Kidney epithelial cell (primary cell): ENCODE results near the gene MYO1F. TPM values are rescaled to one million over a fixed set of nuclear protein-coding genes. Genes with fewer than 3 reads are reported as not detected.

ENCODE experiments used
- DNase-seq: peaks from one replicate; pipeline ENCODE4 v3.0.0-alpha.2; 2010; ENCODE audit warnings: low read depth
- H3K27me3 ChIP-seq: 2 replicates; pipeline ENCODE4 v1.6.0; 2011; ENCODE audit warnings: low read length; ENCODE audit not compliant: control insufficient read depth, insufficient read depth
- H3K36me3 ChIP-seq: 2 replicates; pipeline ENCODE4 v1.5.1; 2011; ENCODE audit warnings: low read length; ENCODE audit not compliant: control insufficient read depth, insufficient read depth
- H3K4me3 ChIP-seq: 2 replicates; pipeline ENCODE4 v1.5.1; 2011; ENCODE audit warnings: low read depth, mild to moderate bottlenecking, control low read depth, low read length
- CTCF ChIP-seq: IDR thresholded peaks from 2 replicates; pipeline ENCODE4 v1.5.1; 2011; ENCODE audit warnings: mild to moderate bottlenecking, moderate library complexity, low read length, control low read depth, inconsistent platforms; ENCODE audit not compliant: insufficient read depth, poor library complexity, severe bottlenecking
- total RNA-seq: library from RNA; depleted of rRNA; stranded (reverse); fragments of >200 nt; gene quantifications from 2 replicates; pipeline ENCODE4 v1.2.3, GENCODE V29; 2015

Gene MYO1F
- total RNA-seq, 1 donor from 2014 or later = 0.08 TPM

DNA sequence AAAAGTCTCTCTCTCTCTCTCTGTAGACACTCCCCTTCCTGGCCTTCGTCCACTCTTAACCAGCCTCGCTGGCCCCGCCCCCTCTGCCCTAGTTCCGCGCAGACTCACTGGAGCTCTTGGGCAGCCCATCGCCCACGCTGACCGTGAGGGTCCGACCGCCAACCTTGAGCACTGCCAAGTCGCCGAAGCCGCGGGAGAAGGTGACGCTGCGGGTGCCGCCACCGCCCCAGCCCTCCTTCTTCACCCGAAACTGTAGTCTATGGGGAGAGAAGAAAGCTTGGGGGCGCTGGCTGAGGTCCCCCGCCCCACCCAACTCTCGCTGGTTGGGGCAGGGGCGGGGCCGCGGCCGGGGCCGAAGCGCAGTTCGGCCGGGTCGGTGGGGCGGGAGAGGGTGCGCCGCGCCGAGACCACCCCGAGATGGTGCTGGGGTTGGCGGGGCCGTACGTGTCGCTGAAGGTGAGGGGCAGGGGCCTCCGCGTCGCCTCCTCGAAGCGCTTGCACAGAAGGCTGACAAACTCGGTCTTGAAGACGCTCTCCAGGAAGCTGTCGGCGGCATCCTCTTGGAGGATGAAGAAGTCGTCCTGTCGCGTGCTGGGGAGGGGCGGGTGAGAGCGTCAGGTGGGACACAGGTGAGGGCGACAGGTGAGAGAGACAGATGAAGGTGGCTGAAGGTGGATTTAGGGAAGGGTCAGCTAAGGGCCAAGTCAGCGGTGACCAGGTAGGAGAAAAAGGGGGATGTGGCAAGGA is 50.7 kb downstream of the MYO1F start:
- Histone ChIP-seq H3K4me3 (peak overlapping the region; percentile 80), H3K36me3 (no peaks in the 10 kb centered on the region), H3K27me3 (no peaks in the 10 kb centered on the region)
- DNase-seq = peak; percentile 57
- no peak for TF ChIP-seq CTCF

GRCh38 chr19:8525401-8525684 is 51.9 kb downstream of the MYO1F start:
- peak; percentile 11 for TF ChIP-seq CTCF
- Histone ChIP-seq H3K36me3 (no peaks in the 10 kb centered on the region), H3K27me3 (no peaks in the 10 kb centered on the region), H3K4me3 (peak overlapping the region; percentile 42)
- DNase-seq = no peak

DNA sequence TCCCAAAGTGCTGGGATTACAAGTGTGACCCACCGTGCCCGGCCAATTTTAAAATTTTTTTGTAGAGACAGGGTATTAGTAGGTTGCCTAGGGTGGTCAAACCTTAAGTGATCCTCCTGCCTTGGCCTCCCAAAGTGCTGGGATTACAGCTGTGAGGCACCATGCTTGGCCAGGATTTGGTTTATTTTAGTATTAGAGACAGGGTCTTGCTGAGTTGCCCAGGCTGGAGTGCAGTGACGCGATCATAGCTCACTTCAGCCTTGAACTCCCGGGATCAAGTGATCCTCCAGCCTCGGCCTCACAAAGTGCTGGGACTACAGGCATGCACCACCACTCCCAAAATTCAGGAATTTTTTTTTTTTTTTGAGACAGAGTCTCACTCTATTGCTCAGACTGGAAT is 57.9 kb downstream of the MYO1F start:
- DNase-seq = no peak
- Histone ChIP-seq H3K27me3 (no peaks in the 10 kb centered on the region), H3K36me3 (no peaks in the 10 kb centered on the region), H3K4me3 (no peak overlapping the region)
- no peak for TF ChIP-seq CTCF

DNA sequence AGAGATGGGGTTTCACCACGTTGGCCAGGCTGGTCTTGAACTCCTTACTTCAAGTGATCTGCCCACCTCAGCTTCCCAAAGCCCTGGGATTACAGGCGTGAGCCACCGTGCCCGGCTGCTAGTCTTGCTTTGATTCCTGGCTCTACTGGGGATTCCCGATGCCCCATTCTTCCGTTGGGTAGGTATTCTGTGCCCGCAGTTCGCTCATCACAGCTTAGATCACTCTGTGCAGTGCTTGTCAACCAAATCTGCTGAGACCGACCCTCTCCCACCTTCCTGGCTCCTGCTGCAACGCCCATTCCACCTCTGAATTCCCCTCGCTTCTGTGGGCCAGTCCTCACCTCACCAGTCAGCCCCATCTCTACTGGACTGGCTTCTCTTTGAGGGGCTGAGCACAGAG is 58.7 kb downstream of the MYO1F start:
- TF ChIP-seq CTCF = no peak
- no peaks in the 10 kb centered on the region for H3K36me3 ChIP-seq
- no peak overlapping the region for H3K4me3 ChIP-seq
- no peaks in the 10 kb centered on the region for H3K27me3 ChIP-seq
- DNase-seq = no peak

GRCh38 chr19:8517551-8518442 is 59.4 kb downstream of the MYO1F start:
- Histone ChIP-seq H3K36me3 (no peaks in the 10 kb centered on the region), H3K27me3 (no peaks in the 10 kb centered on the region), H3K4me3 (no peak overlapping the region)
- no peak for DNase-seq
- TF ChIP-seq CTCF = no peak
